Mesothelial cell of epicardium (in vitro differentiated cells): ENCODE data around the gene NOS3. TPM values are rescaled to one million over a fixed set of nuclear protein-coding genes. Genes with fewer than 3 reads are reported as not detected.
"Not testable (repeated sequence)": the region's sequence is repeated elsewhere in the genome, so short reads cannot be mapped to it uniquely, and the experiment has no call there.

ENCODE experiments used
- DNase-seq, 2 experiments: peaks; one replicate each; pipeline ENCODE4 v3.0.0; 2021; ENCODE audit warnings: low spot score in 2 of 2; ENCODE audit not compliant: unreplicated experiment in 2 of 2
- H3K27ac Mint-ChIP-seq: 2 replicates; pipeline ENCODE4 v1.8.0; 2021; ENCODE audit warnings: mixed read lengths
- H3K27me3 Mint-ChIP-seq: 2 replicates; pipeline ENCODE4 v1.8.0; 2021; ENCODE audit warnings: low read depth, mixed read lengths
- H3K36me3 Mint-ChIP-seq: 2 replicates; pipeline ENCODE4 v1.8.0; 2021; ENCODE audit warnings: mixed read lengths
- H3K4me1 Mint-ChIP-seq: 2 replicates; pipeline ENCODE4 v1.8.0; 2021; ENCODE audit warnings: mixed read lengths
- H3K4me3 Mint-ChIP-seq: 2 replicates; pipeline ENCODE4 v1.8.0; 2021; ENCODE audit warnings: mild to moderate bottlenecking, moderate library complexity, mixed read lengths
- H3K9me3 Mint-ChIP-seq: 2 replicates; pipeline ENCODE4 v1.8.0; 2021; ENCODE audit warnings: mixed read lengths
- total RNA-seq: library from RNA; stranded (reverse); gene quantifications from 3 replicates; pipeline ENCODE4 v1.2.1, GENCODE V29; 2021
- TF ChIP-seq, protein P1 (sequence below): fragments of 200-600 bp; sonication (generic); IDR thresholded peaks from one replicate; pipeline ENCODE4 v1.5.0; 2021; ENCODE audit warnings: antibody characterized with exemption; ENCODE audit not compliant: unreplicated experiment

The NOS3 gene
- total RNA-seq, 1 donor from 2014 or later: 6.0 TPM

DNA sequence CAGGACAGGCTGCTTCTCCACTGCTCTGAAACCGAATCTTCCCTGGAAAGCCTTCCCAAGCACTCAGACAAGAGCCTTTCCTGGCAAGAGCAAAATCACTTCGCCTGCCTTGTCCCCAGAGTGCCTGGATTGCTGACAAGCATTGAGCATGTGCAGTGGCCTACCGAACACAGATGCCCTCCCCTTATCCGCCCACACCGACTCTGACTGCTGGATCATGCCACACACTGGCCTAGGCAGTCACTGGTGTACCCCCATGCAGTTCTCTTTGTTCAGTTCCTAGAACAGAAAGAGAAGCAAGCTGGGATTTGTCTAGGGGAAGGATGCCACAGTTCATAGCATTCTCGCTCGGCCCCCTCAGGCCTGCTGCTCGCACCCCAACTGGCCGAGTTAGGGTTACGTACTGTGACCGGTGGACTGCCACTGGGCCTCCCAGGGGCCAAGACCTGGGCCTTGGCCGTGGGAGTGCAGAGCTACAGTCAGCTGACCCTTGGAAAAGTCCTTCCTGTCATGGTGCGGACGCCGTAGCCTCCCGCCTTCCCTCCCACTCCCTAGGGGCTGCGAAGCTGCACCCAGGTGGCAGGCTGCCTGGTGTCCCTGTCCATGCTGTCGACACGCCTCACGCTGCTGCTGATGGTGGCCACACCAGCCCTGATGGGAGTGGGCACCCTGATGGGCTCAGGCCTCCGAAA, 44.4 kb downstream of the NOS3 start:
- Mint-ChIP-seq H3K27me3 (no peaks in the 10 kb centered on the region), H3K4me3 (no peak overlapping the region), H3K9me3 (no peaks in the 10 kb centered on the region), H3K4me1 (peaks cover 16% of the 10 kb centered on the region), H3K27ac (no peak overlapping the region), H3K36me3 (peaks cover 5% of the 10 kb centered on the region)
- no peak for DNase-seq
- TF ChIP-seq, protein P1, sequence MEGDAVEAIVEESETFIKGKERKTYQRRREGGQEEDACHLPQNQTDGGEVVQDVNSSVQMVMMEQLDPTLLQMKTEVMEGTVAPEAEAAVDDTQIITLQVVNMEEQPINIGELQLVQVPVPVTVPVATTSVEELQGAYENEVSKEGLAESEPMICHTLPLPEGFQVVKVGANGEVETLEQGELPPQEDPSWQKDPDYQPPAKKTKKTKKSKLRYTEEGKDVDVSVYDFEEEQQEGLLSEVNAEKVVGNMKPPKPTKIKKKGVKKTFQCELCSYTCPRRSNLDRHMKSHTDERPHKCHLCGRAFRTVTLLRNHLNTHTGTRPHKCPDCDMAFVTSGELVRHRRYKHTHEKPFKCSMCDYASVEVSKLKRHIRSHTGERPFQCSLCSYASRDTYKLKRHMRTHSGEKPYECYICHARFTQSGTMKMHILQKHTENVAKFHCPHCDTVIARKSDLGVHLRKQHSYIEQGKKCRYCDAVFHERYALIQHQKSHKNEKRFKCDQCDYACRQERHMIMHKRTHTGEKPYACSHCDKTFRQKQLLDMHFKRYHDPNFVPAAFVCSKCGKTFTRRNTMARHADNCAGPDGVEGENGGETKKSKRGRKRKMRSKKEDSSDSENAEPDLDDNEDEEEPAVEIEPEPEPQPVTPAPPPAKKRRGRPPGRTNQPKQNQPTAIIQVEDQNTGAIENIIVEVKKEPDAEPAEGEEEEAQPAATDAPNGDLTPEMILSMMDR: no peak

DNA sequence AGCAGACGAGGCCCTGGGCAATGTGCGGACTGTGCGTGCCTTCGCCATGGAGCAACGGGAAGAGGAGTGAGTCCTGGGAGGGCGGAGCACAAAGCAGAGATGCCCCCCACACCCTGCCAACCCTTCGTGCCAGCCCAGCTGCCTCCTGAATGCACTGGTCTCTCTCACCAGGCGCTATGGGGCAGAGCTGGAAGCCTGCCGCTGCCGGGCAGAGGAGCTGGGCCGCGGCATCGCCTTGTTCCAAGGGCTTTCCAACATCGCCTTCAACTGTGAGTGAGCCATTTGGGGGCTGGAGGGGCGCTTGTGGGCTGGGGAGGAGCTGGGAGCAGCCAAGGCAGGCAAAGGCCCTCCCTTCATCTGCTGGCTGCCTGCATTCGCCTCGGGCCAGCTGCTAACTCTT, 45.1 kb downstream of the NOS3 start:
- Mint-ChIP-seq H3K4me1 (peaks cover 17% of the 10 kb centered on the region), H3K27ac (no peak overlapping the region), H3K4me3 (no peak overlapping the region), H3K36me3 (peaks cover 5% of the 10 kb centered on the region), H3K9me3 (no peaks in the 10 kb centered on the region), H3K27me3 (no peaks in the 10 kb centered on the region)
- TF ChIP-seq, protein P1: no peak
- DNase-seq: no peak

DNA sequence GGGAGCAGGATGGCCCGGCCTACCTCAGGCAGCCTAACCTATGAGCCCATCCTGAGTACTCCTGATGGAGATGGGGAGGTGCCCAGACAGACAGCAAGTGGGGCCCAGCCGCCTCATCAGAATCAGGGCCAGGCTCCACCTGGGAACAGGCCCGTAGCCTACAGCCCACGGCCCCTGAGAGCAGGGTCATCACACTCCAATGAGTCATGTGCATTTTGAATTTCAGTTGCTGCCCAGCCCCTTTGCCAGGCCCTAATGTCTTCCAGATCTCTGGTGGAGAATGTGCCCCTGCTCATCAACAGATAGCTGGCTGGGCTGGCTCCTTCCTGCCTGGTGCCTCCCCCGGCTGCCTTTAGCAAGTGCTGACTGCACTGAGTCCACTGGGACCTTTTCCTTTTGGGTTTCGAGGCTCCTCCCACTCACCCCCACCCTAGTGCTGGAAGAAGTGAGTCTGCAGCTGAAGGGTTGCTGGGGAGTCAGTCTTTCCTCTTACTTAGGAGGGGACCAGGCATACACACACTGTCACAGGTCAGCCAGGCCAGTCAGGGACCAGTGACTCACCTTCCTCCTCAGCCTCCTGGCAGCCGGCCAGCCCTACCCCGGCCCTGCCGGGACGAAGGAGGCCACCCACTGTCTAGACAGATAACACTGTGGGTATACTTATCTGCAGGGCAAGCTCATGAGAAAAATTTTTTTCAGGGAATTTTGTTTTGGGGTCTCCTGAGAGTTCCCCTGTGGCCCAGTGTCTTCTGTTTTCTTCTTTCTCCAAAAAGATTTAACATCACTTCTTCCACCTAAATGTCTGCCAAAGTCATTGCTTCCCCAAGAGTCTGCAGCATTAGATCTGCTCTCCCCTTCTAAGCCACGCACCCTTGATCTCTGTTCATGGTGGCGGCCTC, 48.4 kb downstream of the NOS3 start:
- TF ChIP-seq, protein P1: no peak
- no peak overlapping the region for H3K4me3 Mint-ChIP-seq
- peaks cover 13% of the 10 kb centered on the region for H3K36me3 Mint-ChIP-seq
- peak overlapping the region; percentile 89 for H3K27ac Mint-ChIP-seq
- no peaks in the 10 kb centered on the region for H3K9me3 Mint-ChIP-seq
- peak in 1 of 2 experiments; percentile 67 for DNase-seq
- peaks cover 17% of the 10 kb centered on the region for H3K4me1 Mint-ChIP-seq
- no peaks in the 10 kb centered on the region for H3K27me3 Mint-ChIP-seq

DNA sequence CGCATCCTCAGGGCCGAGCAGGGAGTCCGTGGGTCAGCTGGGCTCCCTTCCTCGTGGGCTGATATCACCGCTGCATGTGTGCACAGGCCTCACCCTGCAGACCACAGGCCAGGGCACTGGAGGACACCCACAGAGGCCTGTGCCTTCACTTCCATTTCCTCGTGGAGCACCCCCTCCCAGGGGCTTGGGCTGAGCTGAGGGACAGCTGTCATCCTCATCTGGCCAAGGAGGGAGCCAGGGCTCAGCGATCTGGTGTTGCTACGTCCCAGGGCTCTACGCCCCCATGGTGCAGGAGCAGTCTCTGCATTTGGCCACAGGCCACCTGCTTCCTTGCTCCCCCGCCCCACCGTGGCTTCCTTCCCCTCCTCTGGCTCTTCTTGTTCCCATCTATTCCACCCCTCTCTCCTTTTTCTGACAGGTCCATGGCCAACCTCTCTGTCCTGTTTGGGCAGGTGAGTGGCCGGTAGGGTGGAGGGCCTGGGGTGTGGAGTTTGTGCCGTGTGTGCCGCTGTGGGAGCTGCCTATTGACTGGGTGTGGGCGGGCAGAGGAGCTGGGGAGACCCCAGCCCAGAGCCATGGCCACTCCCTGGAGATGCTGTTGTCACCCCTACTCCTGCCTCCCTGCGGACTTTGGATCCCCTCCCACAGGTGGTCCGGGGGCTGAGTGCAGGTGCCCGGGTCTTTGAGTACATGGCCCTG, 49.2 kb downstream of the NOS3 start:
- TF ChIP-seq, protein P1: no peak
- no peak for DNase-seq
- peaks cover 15% of the 10 kb centered on the region for H3K36me3 Mint-ChIP-seq
- no peaks in the 10 kb centered on the region for H3K9me3 Mint-ChIP-seq
- H3K4me1 Mint-ChIP-seq: peaks cover 17% of the 10 kb centered on the region
- H3K27ac Mint-ChIP-seq: peak overlapping the region; percentile 89
- H3K4me3 Mint-ChIP-seq: no peak overlapping the region
- no peaks in the 10 kb centered on the region for H3K27me3 Mint-ChIP-seq

DNA sequence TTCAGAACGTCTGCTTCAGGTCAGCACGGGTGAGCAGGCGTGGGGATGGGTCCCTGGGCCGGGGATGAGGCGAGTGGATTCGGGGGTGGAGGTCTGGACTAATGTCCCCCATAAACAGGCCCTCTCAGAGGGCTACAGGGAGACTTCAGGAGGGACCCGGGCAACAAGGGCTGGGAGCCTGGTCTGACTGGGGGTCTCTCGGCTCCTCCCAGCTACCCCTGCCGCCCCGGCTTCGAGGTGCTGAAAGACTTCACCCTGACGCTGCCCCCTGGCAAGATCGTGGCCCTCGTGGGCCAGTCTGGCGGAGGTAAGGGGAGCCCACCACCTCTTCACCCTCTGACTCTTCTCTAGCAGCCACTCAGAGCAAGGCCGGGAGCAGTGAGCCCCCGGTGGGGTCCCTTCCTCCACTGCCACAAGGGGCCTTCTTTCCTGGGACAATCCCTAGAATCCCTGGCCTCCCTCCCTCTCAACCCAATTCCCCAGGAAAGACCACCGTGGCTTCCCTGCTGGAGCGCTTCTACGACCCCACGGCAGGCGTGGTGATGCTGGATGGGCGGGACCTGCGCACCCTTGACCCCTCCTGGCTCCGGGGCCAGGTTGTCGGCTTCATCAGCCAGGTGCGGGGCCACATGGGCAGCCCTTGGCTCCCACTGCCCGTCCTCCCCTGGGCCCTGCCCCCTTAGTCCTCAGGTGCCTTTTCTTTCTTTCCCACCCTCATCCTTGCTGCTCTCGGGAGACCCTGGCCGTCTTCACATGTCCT, 50.0 kb downstream of the NOS3 start:
- H3K4me1 Mint-ChIP-seq: peaks cover 17% of the 10 kb centered on the region
- no peak overlapping the region for H3K4me3 Mint-ChIP-seq
- TF ChIP-seq, protein P1: no peak
- H3K36me3 Mint-ChIP-seq: peaks cover 15% of the 10 kb centered on the region
- no peak for DNase-seq
- no peaks in the 10 kb centered on the region for H3K9me3 Mint-ChIP-seq
- no peaks in the 10 kb centered on the region for H3K27me3 Mint-ChIP-seq
- H3K27ac Mint-ChIP-seq: peak overlapping the region; percentile 21

DNA sequence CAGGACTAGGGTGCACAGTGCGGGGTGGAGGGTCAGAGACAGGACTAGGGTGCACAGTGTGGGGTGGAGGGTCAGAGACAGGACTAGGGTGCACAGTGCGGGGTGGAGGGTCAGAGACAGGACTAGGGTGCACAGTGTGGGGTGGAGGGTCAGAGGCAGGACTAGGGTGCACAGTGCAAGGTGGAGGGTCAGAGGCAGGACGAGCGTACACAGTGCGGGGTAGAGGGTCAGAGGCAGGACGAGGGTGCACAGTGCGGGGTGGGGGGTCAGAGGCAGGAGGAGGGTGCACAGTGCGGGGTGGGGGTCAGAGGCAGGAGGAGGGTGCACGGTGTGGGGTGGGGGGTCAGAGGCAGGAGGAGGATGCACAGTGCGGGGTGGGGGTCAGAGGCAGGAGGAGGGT, 52.6 kb downstream of the NOS3 start:
- not testable (repeated sequence) for H3K4me3 Mint-ChIP-seq, H3K36me3 Mint-ChIP-seq

More for the DNA sequence above, 52.6 kb downstream of the NOS3 start:
- H3K4me1 Mint-ChIP-seq: peaks cover 26% of the 10 kb centered on the region
- H3K9me3 Mint-ChIP-seq, DNase-seq, H3K27ac Mint-ChIP-seq, H3K27me3 Mint-ChIP-seq: not testable (repeated sequence)
